Liver (tissue), 9 donors: ENCODE results near the gene DHX57. TPM values are rescaled to one million over a fixed set of nuclear protein-coding genes. Genes with fewer than 3 reads are reported as not detected.

ENCODE experiments used
- DNase-seq: peaks from one replicate; pipeline ENCODE4 v3.0.0-alpha.2; 2017; ENCODE audit warnings: low spot score
- H3K27ac ChIP-seq, 2 donors: one replicate each; pipeline ENCODE4 v1.7.0; 2013; ENCODE audit warnings: inconsistent platforms in 2 of 2, low read length in 2 of 2, control low read depth in 1 of 2, low read depth in 1 of 2, mild to moderate bottlenecking in 1 of 2
- H3K27me3 ChIP-seq, 4 donors: one replicate each; pipeline versions ENCODE4 v1.6.1 to v1.7.0; 2013; ENCODE audit warnings: low read length in 3 of 4, inconsistent platforms in 1 of 4, mild to moderate bottlenecking in 1 of 4, moderate library complexity in 1 of 4; ENCODE audit not compliant: control insufficient read depth in 4 of 4, insufficient read depth in 4 of 4
- H3K36me3 ChIP-seq, 4 donors: one replicate each; pipeline versions ENCODE4 v1.6.1 to v1.7.0; 2013; ENCODE audit warnings: low read length in 3 of 4, mild to moderate bottlenecking in 3 of 4, low read depth in 1 of 4, moderate library complexity in 1 of 4; ENCODE audit not compliant: control insufficient read depth in 4 of 4, insufficient read depth in 3 of 4
- H3K4me1 ChIP-seq, 4 donors: one replicate each; pipeline versions ENCODE4 v1.6.1 to v1.7.0; 2013; ENCODE audit warnings: low read length in 3 of 4, mild to moderate bottlenecking in 3 of 4, moderate library complexity in 1 of 4; ENCODE audit not compliant: control insufficient read depth in 4 of 4, insufficient read depth in 4 of 4
- H3K4me3 ChIP-seq, 3 donors: one replicate each; pipeline versions ENCODE4 v1.6.1 to v1.7.0; 2013; ENCODE audit warnings: low read length in 3 of 3, control low read depth in 1 of 3, low read depth in 1 of 3, mild to moderate bottlenecking in 1 of 3
- H3K9ac ChIP-seq, 2 donors: one replicate each; pipeline ENCODE4 v1.7.0; 2013; ENCODE audit warnings: low read length in 2 of 2, mild to moderate bottlenecking in 2 of 2, moderate library complexity in 2 of 2, control low read depth in 1 of 2, low read depth in 1 of 2
- H3K9me3 ChIP-seq, 4 donors: one replicate each; pipeline versions ENCODE4 v1.6.1 to v1.7.0; 2013; ENCODE audit warnings: low read length in 3 of 4; ENCODE audit not compliant: control insufficient read depth in 4 of 4
- ATF3 ChIP-seq: IDR thresholded peaks from 2 replicates; pipeline ENCODE4 v1.6.1; 2016; ENCODE audit warnings: antibody characterized with exemption
- FOXA1 ChIP-seq: IDR thresholded peaks from 2 replicates; pipeline ENCODE4 v1.6.1; 2016; ENCODE audit warnings: antibody characterized with exemption
- GABPA ChIP-seq, 2 donors: IDR thresholded peaks in 1 of 2; conservative IDR thresholded peaks in 1 of 2; 2 replicates each; pipeline ENCODE4 v1.6.1; 2016; ENCODE audit warnings: antibody characterized with exemption in 2 of 2, mild to moderate bottlenecking in 1 of 2, moderate library complexity in 1 of 2
- HNF4A ChIP-seq, 2 donors: conservative IDR thresholded peaks; 2 replicates each; pipeline ENCODE4 v1.6.1; 2016; ENCODE audit warnings: antibody characterized with exemption in 2 of 2, mild to moderate bottlenecking in 2 of 2
- HNF4G ChIP-seq: IDR thresholded peaks from 2 replicates; pipeline ENCODE4 v1.6.1; 2016; ENCODE audit warnings: antibody characterized with exemption
- JUND ChIP-seq, 2 donors: IDR thresholded peaks; 2 replicates each; pipeline ENCODE4 v1.6.1; 2016; ENCODE audit warnings: antibody characterized with exemption in 2 of 2
- NR2F2 ChIP-seq: IDR thresholded peaks from 2 replicates; pipeline ENCODE4 v1.6.1; 2016; ENCODE audit warnings: antibody characterized with exemption
- RAD21 ChIP-seq, 2 donors: IDR thresholded peaks; 2 replicates each; pipeline ENCODE4 v1.6.1; 2016; ENCODE audit warnings: antibody characterized with exemption in 2 of 2, mild to moderate bottlenecking in 2 of 2
- RXRA ChIP-seq, 2 donors: IDR thresholded peaks; 2 replicates each; pipeline ENCODE4 v1.6.1; 2017 to 2018; ENCODE audit warnings: antibody characterized with exemption in 2 of 2, mild to moderate bottlenecking in 1 of 2
- SP1 ChIP-seq: IDR thresholded peaks from 2 replicates; pipeline ENCODE4 v1.6.1; 2018; ENCODE audit warnings: antibody characterized with exemption, mild to moderate bottlenecking
- TAF1 ChIP-seq: conservative IDR thresholded peaks from 2 replicates; pipeline ENCODE4 v1.6.1; 2016; ENCODE audit warnings: antibody characterized with exemption, mild to moderate bottlenecking
- YY1 ChIP-seq: IDR thresholded peaks from 2 replicates; pipeline ENCODE4 v1.6.1; 2016; ENCODE audit warnings: antibody characterized with exemption, mild to moderate bottlenecking
- WGBS: extraction: QIAGEN DNeasy Blood & Tissue Kit; methylation state at CpG from one replicate; pipeline ENCODE4 v1.1.7; 2013; 5-methylcytosine and 5-hydroxymethylcytosine counted together
- polyA plus RNA-seq, 2 donors: library from polyadenylated mRNA; stranded (reverse) in 1 of 2; unstranded in 1 of 2; fragments of 200-250 nt in 1 of 2; fragments of >200 nt in 1 of 2; fragmentation: Nextera tagmentation in 1 of 2; extraction: Ambion mirVana in 1 of 2; gene quantifications; one replicate each; pipeline versions ENCODE4 v1.2.1 to v1.2.3, GENCODE V29; 2013 to 2015
- total RNA-seq, 2 donors: library from RNA; depleted of rRNA; stranded (reverse); fragments of >200 nt; gene quantifications; one replicate each; pipeline ENCODE4 v1.2.3, GENCODE V29; 2014
- TF ChIP-seq, protein P1 (sequence below): IDR thresholded peaks from 2 replicates; pipeline ENCODE4 v1.6.1; 2016; ENCODE audit warnings: antibody characterized with exemption
- TF ChIP-seq, protein P2 (sequence below): IDR thresholded peaks from 2 replicates; pipeline ENCODE4 v1.6.1; 2016; ENCODE audit warnings: antibody characterized with exemption
- TF ChIP-seq, protein P3 (sequence below): fragments of 150-350 bp; IDR thresholded peaks from 2 replicates; pipeline ENCODE4 v1.5.1; 2017; ENCODE audit warnings: improper control_type of control experiment, low read depth, low read length; ENCODE audit not compliant: missing input control
- TF ChIP-seq, protein P4 (sequence below): IDR thresholded peaks from 2 replicates; pipeline ENCODE4 v1.6.1; 2016; ENCODE audit warnings: antibody characterized with exemption, mild to moderate bottlenecking
- donor health status: healthy.
- donor health status: healthy.
- donor health status: healthy.
- donor health status: healthy.
- donor health status: healthy.

Gene DHX57
- total and polyA plus RNA-seq, 4 donors = 2.8 to 8.7 (median 5.4) TPM

DNA sequence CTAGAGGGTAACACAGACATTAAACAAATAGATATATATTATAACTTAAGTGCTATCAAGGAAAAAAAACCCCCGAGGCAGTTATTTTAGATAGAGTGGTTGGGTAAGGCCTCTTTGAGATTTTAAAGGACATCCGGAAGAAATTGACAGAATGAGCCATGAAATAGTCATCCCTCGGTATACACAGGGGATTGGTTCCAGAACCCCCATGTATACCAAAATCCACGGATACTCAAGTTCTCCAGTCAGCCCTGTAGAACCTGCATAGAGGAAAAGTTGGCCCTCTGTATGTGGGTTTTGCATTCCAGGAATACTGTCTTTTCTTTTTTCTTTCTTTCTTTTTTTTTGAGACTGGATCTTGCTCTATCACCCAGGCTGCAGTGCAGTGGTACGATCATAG lies 2.0 kb downstream of the DHX57 start:
- H3K4me1 ChIP-seq = peaks cover 1 to 17% (median 12%) of the 10 kb centered on the region in 4 donors
- no peaks in the 10 kb centered on the region for H3K9me3 ChIP-seq
- no peak overlapping the region for H3K4me3 ChIP-seq
- no peak for TF ChIP-seq RAD21 (IDR thresholded peaks at IDR 0.05)
- no peak for TF ChIP-seq JUND (IDR thresholded peaks at IDR 0.05)
- no peak for TF ChIP-seq ATF3
- no peak for TF ChIP-seq FOXA1
- TF ChIP-seq GABPA (IDR thresholded peaks at IDR 0.05 in 1 of 2, conservative IDR thresholded peaks at IDR 0.05 in 1 of 2) = no peak
- no peaks in the 10 kb centered on the region for H3K36me3 ChIP-seq
- no peaks in the 10 kb centered on the region for H3K27me3 ChIP-seq
- no peak overlapping the region for H3K9ac ChIP-seq
- H3K27ac ChIP-seq = no peak overlapping the region
- WGBS = 78% methylated on average over 5 of the region's 5 CpGs
- DNase-seq = no peak

DNA sequence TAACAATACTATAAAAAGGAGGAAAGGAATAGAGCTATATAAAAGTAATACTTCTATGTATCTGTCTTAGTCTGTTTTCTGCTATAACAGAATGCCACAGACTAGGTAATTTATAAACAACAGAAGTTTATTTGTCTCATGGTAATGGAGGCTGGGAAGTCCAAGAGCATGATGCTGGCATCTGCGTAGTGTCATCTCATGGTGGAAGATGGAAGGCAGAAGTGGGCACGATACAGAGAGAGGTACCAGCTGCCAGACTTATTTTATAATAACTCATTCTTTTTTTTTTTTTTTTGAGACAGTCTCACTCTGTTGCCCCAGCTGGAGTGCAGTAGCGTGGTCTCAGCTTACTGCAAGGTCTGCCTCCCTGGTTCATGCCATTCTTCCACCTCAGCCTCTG lies 4.3 kb downstream of the DHX57 start:
- H3K36me3 ChIP-seq = peaks cover 0 to 4% (median 2%) of the 10 kb centered on the region in 4 donors
- TF ChIP-seq, protein P1, sequence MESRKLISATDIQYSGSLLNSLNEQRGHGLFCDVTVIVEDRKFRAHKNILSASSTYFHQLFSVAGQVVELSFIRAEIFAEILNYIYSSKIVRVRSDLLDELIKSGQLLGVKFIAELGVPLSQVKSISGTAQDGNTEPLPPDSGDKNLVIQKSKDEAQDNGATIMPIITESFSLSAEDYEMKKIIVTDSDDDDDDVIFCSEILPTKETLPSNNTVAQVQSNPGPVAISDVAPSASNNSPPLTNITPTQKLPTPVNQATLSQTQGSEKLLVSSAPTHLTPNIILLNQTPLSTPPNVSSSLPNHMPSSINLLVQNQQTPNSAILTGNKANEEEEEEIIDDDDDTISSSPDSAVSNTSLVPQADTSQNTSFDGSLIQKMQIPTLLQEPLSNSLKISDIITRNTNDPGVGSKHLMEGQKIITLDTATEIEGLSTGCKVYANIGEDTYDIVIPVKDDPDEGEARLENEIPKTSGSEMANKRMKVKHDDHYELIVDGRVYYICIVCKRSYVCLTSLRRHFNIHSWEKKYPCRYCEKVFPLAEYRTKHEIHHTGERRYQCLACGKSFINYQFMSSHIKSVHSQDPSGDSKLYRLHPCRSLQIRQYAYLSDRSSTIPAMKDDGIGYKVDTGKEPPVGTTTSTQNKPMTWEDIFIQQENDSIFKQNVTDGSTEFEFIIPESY = no peak
- TF ChIP-seq ATF3 = no peak
- TF ChIP-seq, protein P2, sequence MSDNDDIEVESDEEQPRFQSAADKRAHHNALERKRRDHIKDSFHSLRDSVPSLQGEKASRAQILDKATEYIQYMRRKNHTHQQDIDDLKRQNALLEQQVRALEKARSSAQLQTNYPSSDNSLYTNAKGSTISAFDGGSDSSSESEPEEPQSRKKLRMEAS = no peak
- TF ChIP-seq RXRA (IDR thresholded peaks at IDR 0.05) = no peak
- no peak for TF ChIP-seq JUND (IDR thresholded peaks at IDR 0.05)
- TF ChIP-seq, protein P3, sequence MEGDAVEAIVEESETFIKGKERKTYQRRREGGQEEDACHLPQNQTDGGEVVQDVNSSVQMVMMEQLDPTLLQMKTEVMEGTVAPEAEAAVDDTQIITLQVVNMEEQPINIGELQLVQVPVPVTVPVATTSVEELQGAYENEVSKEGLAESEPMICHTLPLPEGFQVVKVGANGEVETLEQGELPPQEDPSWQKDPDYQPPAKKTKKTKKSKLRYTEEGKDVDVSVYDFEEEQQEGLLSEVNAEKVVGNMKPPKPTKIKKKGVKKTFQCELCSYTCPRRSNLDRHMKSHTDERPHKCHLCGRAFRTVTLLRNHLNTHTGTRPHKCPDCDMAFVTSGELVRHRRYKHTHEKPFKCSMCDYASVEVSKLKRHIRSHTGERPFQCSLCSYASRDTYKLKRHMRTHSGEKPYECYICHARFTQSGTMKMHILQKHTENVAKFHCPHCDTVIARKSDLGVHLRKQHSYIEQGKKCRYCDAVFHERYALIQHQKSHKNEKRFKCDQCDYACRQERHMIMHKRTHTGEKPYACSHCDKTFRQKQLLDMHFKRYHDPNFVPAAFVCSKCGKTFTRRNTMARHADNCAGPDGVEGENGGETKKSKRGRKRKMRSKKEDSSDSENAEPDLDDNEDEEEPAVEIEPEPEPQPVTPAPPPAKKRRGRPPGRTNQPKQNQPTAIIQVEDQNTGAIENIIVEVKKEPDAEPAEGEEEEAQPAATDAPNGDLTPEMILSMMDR = no peak
- TF ChIP-seq, protein P4, sequence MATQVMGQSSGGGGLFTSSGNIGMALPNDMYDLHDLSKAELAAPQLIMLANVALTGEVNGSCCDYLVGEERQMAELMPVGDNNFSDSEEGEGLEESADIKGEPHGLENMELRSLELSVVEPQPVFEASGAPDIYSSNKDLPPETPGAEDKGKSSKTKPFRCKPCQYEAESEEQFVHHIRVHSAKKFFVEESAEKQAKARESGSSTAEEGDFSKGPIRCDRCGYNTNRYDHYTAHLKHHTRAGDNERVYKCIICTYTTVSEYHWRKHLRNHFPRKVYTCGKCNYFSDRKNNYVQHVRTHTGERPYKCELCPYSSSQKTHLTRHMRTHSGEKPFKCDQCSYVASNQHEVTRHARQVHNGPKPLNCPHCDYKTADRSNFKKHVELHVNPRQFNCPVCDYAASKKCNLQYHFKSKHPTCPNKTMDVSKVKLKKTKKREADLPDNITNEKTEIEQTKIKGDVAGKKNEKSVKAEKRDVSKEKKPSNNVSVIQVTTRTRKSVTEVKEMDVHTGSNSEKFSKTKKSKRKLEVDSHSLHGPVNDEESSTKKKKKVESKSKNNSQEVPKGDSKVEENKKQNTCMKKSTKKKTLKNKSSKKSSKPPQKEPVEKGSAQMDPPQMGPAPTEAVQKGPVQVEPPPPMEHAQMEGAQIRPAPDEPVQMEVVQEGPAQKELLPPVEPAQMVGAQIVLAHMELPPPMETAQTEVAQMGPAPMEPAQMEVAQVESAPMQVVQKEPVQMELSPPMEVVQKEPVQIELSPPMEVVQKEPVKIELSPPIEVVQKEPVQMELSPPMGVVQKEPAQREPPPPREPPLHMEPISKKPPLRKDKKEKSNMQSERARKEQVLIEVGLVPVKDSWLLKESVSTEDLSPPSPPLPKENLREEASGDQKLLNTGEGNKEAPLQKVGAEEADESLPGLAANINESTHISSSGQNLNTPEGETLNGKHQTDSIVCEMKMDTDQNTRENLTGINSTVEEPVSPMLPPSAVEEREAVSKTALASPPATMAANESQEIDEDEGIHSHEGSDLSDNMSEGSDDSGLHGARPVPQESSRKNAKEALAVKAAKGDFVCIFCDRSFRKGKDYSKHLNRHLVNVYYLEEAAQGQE = no peak
- TF ChIP-seq SP1 = no peak
- no peak for TF ChIP-seq HNF4A (conservative IDR thresholded peaks at IDR 0.05)
- TF ChIP-seq HNF4G = no peak
- no peak for TF ChIP-seq YY1
- TF ChIP-seq GABPA (IDR thresholded peaks at IDR 0.05 in 1 of 2, conservative IDR thresholded peaks at IDR 0.05 in 1 of 2) = no peak
- TF ChIP-seq TAF1 = no peak
- no peak for TF ChIP-seq NR2F2
- no peaks in the 10 kb centered on the region for H3K27me3 ChIP-seq
- WGBS = 97% methylated on average over 3 of the region's 3 CpGs
- no peaks in the 10 kb centered on the region for H3K9me3 ChIP-seq
- peaks cover 0 to 13% (median 9%) of the 10 kb centered on the region in 4 donors for H3K4me1 ChIP-seq
- H3K27ac ChIP-seq = no peak overlapping the region
- H3K4me3 ChIP-seq = no peak overlapping the region
- no peak for DNase-seq
- no peak overlapping the region for H3K9ac ChIP-seq
